ENCODE data around the gene RALY. TPM values are rescaled to one million over a fixed set of nuclear protein-coding genes. Genes with fewer than 3 reads are reported as not detected.
A peak's percentile ranks its signal among the peaks of the same experiment; 100 is the strongest.

Gene RALY
- total RNA-seq, 1 experiment from 2014 or later, result 164 TPM

GRCh38 chr20:34098570-34098969, 104.9 kb downstream of the RALY start:
- H3K36me3 ChIP-seq (replicated peaks; ENCODE audit: control insufficient read depth, insufficient read depth, low read length), result peaks cover 67% of the 10 kb centered on the region
- DNase-seq, result no peak
- H3K27me3 ChIP-seq (ENCODE audit: control insufficient read depth, insufficient read depth, low read length), result no peaks in the 10 kb centered on the region
- no peak overlapping the region for H3K4me3 ChIP-seq (ENCODE audit: insufficient read depth, low read depth, low read length)

- Histone ChIP-seq H3K4me3 (ENCODE audit: insufficient read depth, low read depth, low read length) (no peak overlapping the region), H3K27me3 (ENCODE audit: control insufficient read depth, insufficient read depth, low read length) (no peaks in the 10 kb centered on the region), H3K36me3 (replicated peaks; ENCODE audit: control insufficient read depth, insufficient read depth, low read length) (peaks cover 68% of the 10 kb centered on the region)
- no peak for DNase-seq
Observed at GRCh38 chr20:34099675-34100074, 106.0 kb downstream of the RALY start.

- Histone ChIP-seq H3K27me3 (ENCODE audit: control insufficient read depth, insufficient read depth, low read length) (no peaks in the 10 kb centered on the region), H3K36me3 (replicated peaks; ENCODE audit: control insufficient read depth, insufficient read depth, low read length) (peaks cover 68% of the 10 kb centered on the region), H3K4me3 (ENCODE audit: insufficient read depth, low read depth, low read length) (no peak overlapping the region)
- no peak for DNase-seq
Observed at GRCh38 chr20:34100576-34100975, 106.9 kb downstream of the RALY start.

GRCh38 chr20:34102342-34102741, 108.6 kb downstream of the RALY start:
- Histone ChIP-seq H3K4me3 (ENCODE audit: insufficient read depth, low read depth, low read length) (no peak overlapping the region), H3K36me3 (replicated peaks; ENCODE audit: control insufficient read depth, insufficient read depth, low read length) (peaks cover 57% of the 10 kb centered on the region), H3K27me3 (ENCODE audit: control insufficient read depth, insufficient read depth, low read length) (no peaks in the 10 kb centered on the region)
- DNase-seq, result no peak

GRCh38 chr20:34104059-34104458, 110.3 kb downstream of the RALY start:
- DNase-seq, result no peak
- peaks cover 47% of the 10 kb centered on the region for H3K36me3 ChIP-seq (replicated peaks; ENCODE audit: control insufficient read depth, insufficient read depth, low read length)
- H3K27me3 ChIP-seq (ENCODE audit: control insufficient read depth, insufficient read depth, low read length), result no peaks in the 10 kb centered on the region
- H3K4me3 ChIP-seq (ENCODE audit: insufficient read depth, low read depth, low read length), result no peak overlapping the region

GRCh38 chr20:34105978-34106675, 112.4 kb downstream of the RALY start:
- DNase-seq, result no peak
- peaks cover 42% of the 10 kb centered on the region for H3K36me3 ChIP-seq (replicated peaks; ENCODE audit: control insufficient read depth, insufficient read depth, low read length)
- no peaks in the 10 kb centered on the region for H3K27me3 ChIP-seq (ENCODE audit: control insufficient read depth, insufficient read depth, low read length)
- H3K4me3 ChIP-seq (ENCODE audit: insufficient read depth, low read depth, low read length), result no peak overlapping the region

- Histone ChIP-seq H3K27me3 (ENCODE audit: control insufficient read depth, insufficient read depth, low read length) (no peaks in the 10 kb centered on the region), H3K4me3 (ENCODE audit: insufficient read depth, low read depth, low read length) (no peak overlapping the region), H3K36me3 (replicated peaks; ENCODE audit: control insufficient read depth, insufficient read depth, low read length) (peaks cover 25% of the 10 kb centered on the region)
- DNase-seq, result no peak
Observed at GRCh38 chr20:34108616-34109174, 115.0 kb downstream of the RALY start.

GRCh38 chr20:34109442-34109841, 115.7 kb downstream of the RALY start:
- Histone ChIP-seq H3K36me3 (replicated peaks; ENCODE audit: control insufficient read depth, insufficient read depth, low read length) (peaks cover 18% of the 10 kb centered on the region), H3K27me3 (ENCODE audit: control insufficient read depth, insufficient read depth, low read length) (no peaks in the 10 kb centered on the region), H3K4me3 (ENCODE audit: insufficient read depth, low read depth, low read length) (no peak overlapping the region)
- no peak for DNase-seq

- DNase-seq, result no peak
- Histone ChIP-seq H3K4me3 (ENCODE audit: insufficient read depth, low read depth, low read length) (peak overlapping the region; percentile 94), H3K36me3 (replicated peaks; ENCODE audit: control insufficient read depth, insufficient read depth, low read length) (peaks cover 11% of the 10 kb centered on the region), H3K27me3 (ENCODE audit: control insufficient read depth, insufficient read depth, low read length) (no peaks in the 10 kb centered on the region)
Observed at GRCh38 chr20:34110025-34110744, 116.5 kb downstream of the RALY start.

- Histone ChIP-seq H3K36me3 (replicated peaks; ENCODE audit: control insufficient read depth, insufficient read depth, low read length) (peaks cover 6% of the 10 kb centered on the region), H3K4me3 (ENCODE audit: insufficient read depth, low read depth, low read length) (peak overlapping the region; percentile 94), H3K27me3 (ENCODE audit: control insufficient read depth, insufficient read depth, low read length) (no peaks in the 10 kb centered on the region)
- DNase-seq, result peak; percentile 39
Observed at GRCh38 chr20:34110745-34111641, 117.3 kb downstream of the RALY start.

- DNase-seq, result peak; percentile 96
- peak within 1 kb of the TSS; percentile 94 for H3K4me3 ChIP-seq (ENCODE audit: insufficient read depth, low read depth, low read length)
- H3K36me3 ChIP-seq (replicated peaks; ENCODE audit: control insufficient read depth, insufficient read depth, low read length), result peaks cover 6% of the 10 kb centered on the region
- no peaks in the 10 kb centered on the region for H3K27me3 ChIP-seq (ENCODE audit: control insufficient read depth, insufficient read depth, low read length)
Observed at GRCh38 chr20:34111702-34112599, 118.2 kb downstream of the RALY start, which contains the start of gene EIF2S2. Gene EIF2S2, minus strand, starts transcription at chr20:34112243. Its CDS starts 133 bp downstream, at chr20:34112110.

- DNase-seq, result peak; percentile 43
- Histone ChIP-seq H3K36me3 (replicated peaks; ENCODE audit: control insufficient read depth, insufficient read depth, low read length) (peaks cover 6% of the 10 kb centered on the region), H3K27me3 (ENCODE audit: control insufficient read depth, insufficient read depth, low read length) (no peaks in the 10 kb centered on the region), H3K4me3 (ENCODE audit: insufficient read depth, low read depth, low read length) (peak overlapping the region; percentile 94)
Observed at GRCh38 chr20:34112600-34113101, 118.9 kb downstream of the RALY start.

GRCh38 chr20:34114809-34115208, 121.1 kb downstream of the RALY start:
- peaks cover 2% of the 10 kb centered on the region; the same call in 1 of the 2 replicates for H3K36me3 ChIP-seq (replicated peaks; ENCODE audit: control insufficient read depth, insufficient read depth, low read length)
- H3K27me3 ChIP-seq (ENCODE audit: control insufficient read depth, insufficient read depth, low read length), result no peaks in the 10 kb centered on the region
- no peak overlapping the region for H3K4me3 ChIP-seq (ENCODE audit: insufficient read depth, low read depth, low read length)
- no peak for DNase-seq

Data from H7 (cell line).